HepG2 (cell line): ENCODE results near the gene PGA4. TPM values are rescaled to one million over a fixed set of nuclear protein-coding genes. Genes with fewer than 3 reads are reported as not detected.
A peak's percentile ranks its signal among the peaks of the same experiment; 100 is the strongest.

Source experiments
- ARID3A ChIP-seq: IDR thresholded peaks from 2 replicates; pipeline ENCODE4 v1.6.1; 2012; ENCODE audit warnings: low read depth, low read length, improper control_type of control experiment
- BATF2 ChIP-seq: sonication (generic); formaldehyde crosslinking; IDR thresholded peaks from 2 replicates; pipeline ENCODE4 v1.8.0; 2022; ENCODE audit warnings: mild to moderate bottlenecking, missing genetic modification reagents, moderate library complexity
- ERF ChIP-seq: IDR thresholded peaks from 2 replicates; pipeline ENCODE4 v1.6.1; 2018; ENCODE audit warnings: missing biosample characterization, missing genetic modification reagents
- JARID2 ChIP-seq: sonication (generic); formaldehyde crosslinking; IDR thresholded peaks from 2 replicates; pipeline ENCODE4 v1.8.1; 2023; ENCODE audit warnings: missing genetic modification reagents, inconsistent platforms; ENCODE audit not compliant: insufficient replicate concordance
- MAFG ChIP-seq: sonication (generic); formaldehyde crosslinking; IDR thresholded peaks from 2 replicates; pipeline ENCODE4 v1.5.1; 2020; ENCODE audit warnings: mild to moderate bottlenecking, missing genetic modification reagents
- MZF1 ChIP-seq: sonication (generic); formaldehyde crosslinking; IDR thresholded peaks from 2 replicates; pipeline ENCODE4 v1.8.1; 2023; ENCODE audit warnings: mild to moderate bottlenecking, missing genetic modification reagents, borderline replicate concordance
- PAX8 ChIP-seq: sonication (generic); formaldehyde crosslinking; IDR thresholded peaks from 2 replicates; pipeline ENCODE4 v1.8.0; 2022; ENCODE audit warnings: mild to moderate bottlenecking, missing genetic modification reagents, borderline replicate concordance
- PHF5A ChIP-seq: IDR thresholded peaks from one replicate; pipeline ENCODE4 v1.6.1; 2018; ENCODE audit warnings: low read depth, missing genetic modification reagents; ENCODE audit not compliant: unreplicated experiment
- SP5 ChIP-seq: IDR thresholded peaks from 2 replicates; pipeline ENCODE4 v1.6.1; 2016; ENCODE audit warnings: low read depth, borderline replicate concordance
- WIZ ChIP-seq: sonication (generic); formaldehyde crosslinking; IDR thresholded peaks from 2 replicates; pipeline ENCODE4 v1.5.1; 2020; ENCODE audit warnings: mild to moderate bottlenecking, missing genetic modification reagents
- ZKSCAN8 ChIP-seq: IDR thresholded peaks from 2 replicates; pipeline ENCODE4 v1.6.1; 2016; ENCODE audit warnings: borderline replicate concordance, missing genetic modification reagents, missing compliant biosample characterization
- ZNF431 ChIP-seq: sonication (generic); formaldehyde crosslinking; IDR thresholded peaks from 2 replicates; pipeline ENCODE4 v1.9.0; 2022; ENCODE audit warnings: missing genetic modification reagents, low read depth, mild to moderate bottlenecking, borderline replicate concordance
- ZNF7 ChIP-seq: IDR thresholded peaks from 2 replicates; pipeline ENCODE4 v1.6.1; 2016; ENCODE audit warnings: missing biosample characterization, missing genetic modification reagents
- ZNF746 ChIP-seq: sonication (generic); formaldehyde crosslinking; IDR thresholded peaks from 2 replicates; pipeline ENCODE4 v1.8.0; 2022; ENCODE audit warnings: mild to moderate bottlenecking, missing genetic modification reagents
- polyA plus RNA-seq, 8 experiments: library from polyadenylated mRNA; depleted of rRNA in 3 of 8; stranded (reverse) in 7 of 8; unstranded in 1 of 8; fragments of >200 nt; fragmentation: Illumina TruSeq in 4 of 8; extraction: Trizol in 4 of 8; gene quantifications; 2 replicates each; pipeline versions ENCODE4 v1.2.1 to v1.2.3, GENCODE V29; 2011 to 2016; ENCODE audit warnings: low read depth in 4 of 8, missing spikeins in 1 of 8, mixed read lengths in 1 of 8; ENCODE audit not compliant: insufficient read depth in 1 of 8
- total RNA-seq, 5 experiments: library from RNA; depleted of rRNA; stranded (reverse); fragments of >200 nt; fragmentation: Illumina TruSeq; extraction: Trizol; gene quantifications; 2 replicates each; pipeline ENCODE4 v1.2.3, GENCODE V29; 2016; ENCODE audit warnings: low read depth in 1 of 5
- TF ChIP-seq, protein P1 (sequence below): sonication (generic); formaldehyde crosslinking; IDR thresholded peaks from 2 replicates; pipeline ENCODE4 v1.4.0; 2020; ENCODE audit warnings: missing genetic modification reagents
- TF ChIP-seq, protein P2 (sequence below): sonication (generic); formaldehyde crosslinking; conservative IDR thresholded peaks from 2 replicates; pipeline ENCODE4 v1.4.0; 2020; ENCODE audit warnings: missing genetic modification reagents
- TF ChIP-seq, protein P3 (sequence below): sonication (generic); formaldehyde crosslinking; IDR thresholded peaks from one replicate; pipeline ENCODE4 v1.5.1; 2020; ENCODE audit warnings: mild to moderate bottlenecking, missing genetic modification reagents; ENCODE audit errors: not compliant biosample characterization

Gene PGA4
- total and polyA plus RNA-seq, 2 of the 13 experiments (the other 11 are each of a cell fraction or from before 2014, with no cell fraction given): not detected

- no peak for TF ChIP-seq MAFG
- TF ChIP-seq ZNF7 (CRISPR knock-in tag): no peak
- no peak for TF ChIP-seq PAX8
- TF ChIP-seq ZNF431 (CRISPR knock-in tag): no peak
- TF ChIP-seq, protein P1, sequence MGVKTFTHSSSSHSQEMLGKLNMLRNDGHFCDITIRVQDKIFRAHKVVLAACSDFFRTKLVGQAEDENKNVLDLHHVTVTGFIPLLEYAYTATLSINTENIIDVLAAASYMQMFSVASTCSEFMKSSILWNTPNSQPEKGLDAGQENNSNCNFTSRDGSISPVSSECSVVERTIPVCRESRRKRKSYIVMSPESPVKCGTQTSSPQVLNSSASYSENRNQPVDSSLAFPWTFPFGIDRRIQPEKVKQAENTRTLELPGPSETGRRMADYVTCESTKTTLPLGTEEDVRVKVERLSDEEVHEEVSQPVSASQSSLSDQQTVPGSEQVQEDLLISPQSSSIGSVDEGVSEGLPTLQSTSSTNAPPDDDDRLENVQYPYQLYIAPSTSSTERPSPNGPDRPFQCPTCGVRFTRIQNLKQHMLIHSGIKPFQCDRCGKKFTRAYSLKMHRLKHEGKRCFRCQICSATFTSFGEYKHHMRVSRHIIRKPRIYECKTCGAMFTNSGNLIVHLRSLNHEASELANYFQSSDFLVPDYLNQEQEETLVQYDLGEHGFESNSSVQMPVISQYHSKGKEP: no peak
- TF ChIP-seq ZKSCAN8: no peak
- no peak for TF ChIP-seq JARID2 (CRISPR knock-in tag)
- TF ChIP-seq SP5 (CRISPR knock-in tag): no peak
- no peak for TF ChIP-seq ZNF746
- TF ChIP-seq PHF5A (CRISPR knock-in tag): no peak
- TF ChIP-seq, protein P2, sequence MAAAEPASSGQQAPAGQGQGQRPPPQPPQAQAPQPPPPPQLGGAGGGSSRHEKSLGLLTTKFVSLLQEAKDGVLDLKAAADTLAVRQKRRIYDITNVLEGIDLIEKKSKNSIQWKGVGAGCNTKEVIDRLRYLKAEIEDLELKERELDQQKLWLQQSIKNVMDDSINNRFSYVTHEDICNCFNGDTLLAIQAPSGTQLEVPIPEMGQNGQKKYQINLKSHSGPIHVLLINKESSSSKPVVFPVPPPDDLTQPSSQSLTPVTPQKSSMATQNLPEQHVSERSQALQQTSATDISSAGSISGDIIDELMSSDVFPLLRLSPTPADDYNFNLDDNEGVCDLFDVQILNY: no peak
- no peak for TF ChIP-seq MZF1 (CRISPR knock-in tag)
- no peak for TF ChIP-seq BATF2 (CRISPR knock-in tag)
- 0 out of 2 replicates have a peak, but pooled peaks have one; percentile 39 for TF ChIP-seq ERF
- TF ChIP-seq WIZ (CRISPR knock-in tag): no peak
- TF ChIP-seq, protein P3, sequence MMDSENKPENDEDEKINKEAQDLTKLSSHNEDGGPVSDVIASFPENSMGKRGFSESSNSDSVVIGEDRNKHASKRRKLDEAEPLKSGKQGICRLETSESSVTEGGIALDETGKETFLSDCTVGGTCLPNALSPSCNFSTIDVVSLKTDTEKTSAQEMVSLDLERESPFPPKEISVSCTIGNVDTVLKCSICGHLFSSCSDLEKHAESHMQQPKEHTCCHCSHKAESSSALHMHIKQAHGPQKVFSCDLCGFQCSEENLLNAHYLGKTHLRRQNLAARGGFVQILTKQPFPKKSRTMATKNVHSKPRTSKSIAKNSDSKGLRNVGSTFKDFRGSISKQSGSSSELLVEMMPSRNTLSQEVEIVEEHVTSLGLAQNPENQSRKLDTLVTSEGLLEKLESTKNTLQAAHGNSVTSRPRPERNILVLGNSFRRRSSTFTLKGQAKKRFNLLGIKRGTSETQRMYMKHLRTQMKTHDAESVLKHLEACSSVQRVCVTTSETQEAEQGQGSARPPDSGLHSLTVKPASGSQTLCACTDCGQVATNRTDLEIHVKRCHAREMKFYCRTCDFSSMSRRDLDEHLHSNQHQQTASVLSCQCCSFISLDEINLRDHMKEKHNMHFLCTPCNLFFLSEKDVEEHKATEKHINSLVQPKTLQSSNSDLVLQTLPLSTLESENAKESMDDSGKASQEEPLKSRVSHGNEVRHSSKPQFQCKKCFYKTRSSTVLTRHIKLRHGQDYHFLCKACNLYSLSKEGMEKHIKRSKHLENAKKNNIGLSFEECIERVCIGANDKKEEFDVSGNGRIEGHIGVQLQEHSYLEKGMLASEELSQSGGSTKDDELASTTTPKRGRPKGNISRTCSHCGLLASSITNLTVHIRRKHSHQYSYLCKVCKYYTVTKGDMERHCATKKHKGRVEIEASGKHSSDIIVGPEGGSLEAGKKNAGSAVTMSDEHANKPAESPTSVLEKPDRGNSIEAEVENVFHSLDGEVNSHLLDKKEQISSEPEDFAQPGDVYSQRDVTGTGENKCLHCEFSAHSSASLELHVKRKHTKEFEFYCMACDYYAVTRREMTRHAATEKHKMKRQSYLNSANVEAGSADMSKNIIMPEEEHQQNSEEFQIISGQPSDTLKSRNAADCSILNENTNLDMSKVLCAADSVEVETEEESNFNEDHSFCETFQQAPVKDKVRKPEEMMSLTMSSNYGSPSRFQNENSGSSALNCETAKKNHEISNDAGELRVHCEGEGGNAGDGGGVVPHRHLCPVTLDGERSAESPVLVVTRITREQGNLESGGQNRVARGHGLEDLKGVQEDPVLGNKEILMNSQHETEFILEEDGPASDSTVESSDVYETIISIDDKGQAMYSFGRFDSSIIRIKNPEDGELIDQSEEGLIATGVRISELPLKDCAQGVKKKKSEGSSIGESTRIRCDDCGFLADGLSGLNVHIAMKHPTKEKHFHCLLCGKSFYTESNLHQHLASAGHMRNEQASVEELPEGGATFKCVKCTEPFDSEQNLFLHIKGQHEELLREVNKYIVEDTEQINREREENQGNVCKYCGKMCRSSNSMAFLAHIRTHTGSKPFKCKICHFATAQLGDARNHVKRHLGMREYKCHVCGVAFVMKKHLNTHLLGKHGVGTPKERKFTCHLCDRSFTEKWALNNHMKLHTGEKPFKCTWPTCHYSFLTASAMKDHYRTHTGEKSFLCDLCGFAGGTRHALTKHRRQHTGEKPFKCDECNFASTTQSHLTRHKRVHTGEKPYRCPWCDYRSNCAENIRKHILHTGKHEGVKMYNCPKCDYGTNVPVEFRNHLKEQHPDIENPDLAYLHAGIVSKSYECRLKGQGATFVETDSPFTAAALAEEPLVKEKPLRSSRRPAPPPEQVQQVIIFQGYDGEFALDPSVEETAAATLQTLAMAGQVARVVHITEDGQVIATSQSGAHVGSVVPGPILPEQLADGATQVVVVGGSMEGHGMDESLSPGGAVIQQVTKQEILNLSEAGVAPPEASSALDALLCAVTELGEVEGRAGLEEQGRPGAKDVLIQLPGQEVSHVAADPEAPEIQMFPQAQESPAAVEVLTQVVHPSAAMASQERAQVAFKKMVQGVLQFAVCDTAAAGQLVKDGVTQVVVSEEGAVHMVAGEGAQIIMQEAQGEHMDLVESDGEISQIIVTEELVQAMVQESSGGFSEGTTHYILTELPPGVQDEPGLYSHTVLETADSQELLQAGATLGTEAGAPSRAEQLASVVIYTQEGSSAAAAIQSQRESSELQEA (CRISPR knock-in tag): no peak
- no peak for TF ChIP-seq ARID3A
Observed at GRCh38 chr11:61254403-61255025, 32.4 kb downstream of the PGA4 start (continued).
